ENCODE data around the gene DPF3.

DPF3 gene

GRCh38 chr14:72679536-72680151, 214.3 kb downstream of the DPF3 start:
- peaks cover 4% of the 10 kb centered on the region for H3K9me3 Mint-ChIP-seq
- peaks cover 17% of the 10 kb centered on the region for H3K36me3 Mint-ChIP-seq (ENCODE audit: low read depth)
- peaks cover 10% of the 10 kb centered on the region for H3K27me3 Mint-ChIP-seq (ENCODE audit: low read depth)
- H3K4me1 Mint-ChIP-seq (ENCODE audit: low read depth), result no peaks in the 10 kb centered on the region
- H3K27ac Mint-ChIP-seq, result no peak overlapping the region
- H3K4me3 Mint-ChIP-seq, result no peak overlapping the region

GRCh38 chr14:72679141-72679535, 214.8 kb downstream of the DPF3 start:
- peaks cover 10% of the 10 kb centered on the region for H3K27me3 Mint-ChIP-seq (ENCODE audit: low read depth)
- no peaks in the 10 kb centered on the region for H3K4me1 Mint-ChIP-seq (ENCODE audit: low read depth)
- H3K36me3 Mint-ChIP-seq (ENCODE audit: low read depth), result peaks cover 19% of the 10 kb centered on the region
- H3K4me3 Mint-ChIP-seq, result no peak overlapping the region
- peaks cover 4% of the 10 kb centered on the region for H3K9me3 Mint-ChIP-seq
- no peak overlapping the region for H3K27ac Mint-ChIP-seq

GRCh38 chr14:72678356-72678755, 215.5 kb downstream of the DPF3 start:
- Mint-ChIP-seq H3K4me3 (no peak overlapping the region), H3K36me3 (ENCODE audit: low read depth) (peaks cover 23% of the 10 kb centered on the region), H3K27ac (no peak overlapping the region), H3K4me1 (ENCODE audit: low read depth) (no peaks in the 10 kb centered on the region), H3K27me3 (ENCODE audit: low read depth) (peaks cover 10% of the 10 kb centered on the region), H3K9me3 (peaks cover 4% of the 10 kb centered on the region)

- H3K36me3 Mint-ChIP-seq (ENCODE audit: low read depth), result peaks cover 22% of the 10 kb centered on the region
- H3K4me3 Mint-ChIP-seq, result no peak overlapping the region
- no peaks in the 10 kb centered on the region for H3K4me1 Mint-ChIP-seq (ENCODE audit: low read depth)
- H3K9me3 Mint-ChIP-seq, result peaks cover 4% of the 10 kb centered on the region
- H3K27ac Mint-ChIP-seq, result no peak overlapping the region
- H3K27me3 Mint-ChIP-seq (ENCODE audit: low read depth), result peaks cover 10% of the 10 kb centered on the region
These were observed 216.2 kb downstream of the DPF3 start for GRCh38 chr14:72677664-72678063.

- Mint-ChIP-seq H3K27me3 (ENCODE audit: low read depth) (peaks cover 13% of the 10 kb centered on the region), H3K4me1 (ENCODE audit: low read depth) (peaks cover 1% of the 10 kb centered on the region), H3K36me3 (ENCODE audit: low read depth) (peaks cover 26% of the 10 kb centered on the region), H3K9me3 (peaks cover 8% of the 10 kb centered on the region), H3K27ac (no peak overlapping the region), H3K4me3 (no peak overlapping the region)
These were observed 218.8 kb downstream of the DPF3 start for GRCh38 chr14:72675126-72675525.

- Mint-ChIP-seq H3K36me3 (ENCODE audit: low read depth) (peaks cover 36% of the 10 kb centered on the region), H3K27ac (no peak overlapping the region), H3K27me3 (ENCODE audit: low read depth) (peaks cover 18% of the 10 kb centered on the region)
These were observed 220.7 kb downstream of the DPF3 start for GRCh38 chr14:72673179-72673578.

GRCh38 chr14:72666610-72667009, 227.3 kb downstream of the DPF3 start:
- Mint-ChIP-seq H3K4me3 (no peak overlapping the region), H3K27me3 (ENCODE audit: low read depth) (peaks cover 12% of the 10 kb centered on the region), H3K27ac (no peak overlapping the region), H3K36me3 (ENCODE audit: low read depth) (peaks cover 53% of the 10 kb centered on the region), H3K9me3 (peaks cover 3% of the 10 kb centered on the region), H3K4me1 (ENCODE audit: low read depth) (peaks cover 11% of the 10 kb centered on the region)

More at GRCh38 chr14:72673179-72673578, 220.7 kb downstream of the DPF3 start:
- Mint-ChIP-seq H3K4me1 (ENCODE audit: low read depth) (peaks cover 1% of the 10 kb centered on the region), H3K9me3 (peaks cover 8% of the 10 kb centered on the region), H3K4me3 (no peak overlapping the region)

GRCh38 chr14:72665259-72665658, 228.6 kb downstream of the DPF3 start:
- H3K36me3 Mint-ChIP-seq (ENCODE audit: low read depth), result peaks cover 45% of the 10 kb centered on the region
- H3K27me3 Mint-ChIP-seq (ENCODE audit: low read depth), result peaks cover 8% of the 10 kb centered on the region
- no peak overlapping the region for H3K4me3 Mint-ChIP-seq
- no peaks in the 10 kb centered on the region for H3K9me3 Mint-ChIP-seq
- H3K27ac Mint-ChIP-seq, result no peak overlapping the region
- peaks cover 12% of the 10 kb centered on the region for H3K4me1 Mint-ChIP-seq (ENCODE audit: low read depth)

GRCh38 chr14:72664651-72665050, 229.2 kb downstream of the DPF3 start:
- Mint-ChIP-seq H3K27me3 (ENCODE audit: low read depth) (peaks cover 4% of the 10 kb centered on the region), H3K4me3 (no peak overlapping the region), H3K27ac (no peak overlapping the region), H3K36me3 (ENCODE audit: low read depth) (peaks cover 41% of the 10 kb centered on the region), H3K4me1 (ENCODE audit: low read depth) (peaks cover 12% of the 10 kb centered on the region), H3K9me3 (no peaks in the 10 kb centered on the region)

GRCh38 chr14:72663956-72664650, 229.8 kb downstream of the DPF3 start:
- H3K36me3 Mint-ChIP-seq (ENCODE audit: low read depth), result peaks cover 39% of the 10 kb centered on the region
- H3K4me1 Mint-ChIP-seq (ENCODE audit: low read depth), result peaks cover 12% of the 10 kb centered on the region
- H3K4me3 Mint-ChIP-seq, result no peak overlapping the region

GRCh38 chr14:72663076-72663487, 230.8 kb downstream of the DPF3 start:
- Mint-ChIP-seq H3K27me3 (ENCODE audit: low read depth) (peaks cover 4% of the 10 kb centered on the region), H3K4me1 (ENCODE audit: low read depth) (peaks cover 12% of the 10 kb centered on the region), H3K4me3 (no peak overlapping the region), H3K27ac (peak overlapping the region; percentile 29), H3K9me3 (no peaks in the 10 kb centered on the region), H3K36me3 (ENCODE audit: low read depth) (peaks cover 40% of the 10 kb centered on the region)

More at GRCh38 chr14:72663956-72664650, 229.8 kb downstream of the DPF3 start:
- H3K27me3 Mint-ChIP-seq (ENCODE audit: low read depth), result peaks cover 4% of the 10 kb centered on the region
- H3K9me3 Mint-ChIP-seq, result no peaks in the 10 kb centered on the region
- H3K27ac Mint-ChIP-seq, result peak overlapping the region; percentile 6

GRCh38 chr14:72662214-72662613, 231.7 kb downstream of the DPF3 start:
- no peaks in the 10 kb centered on the region for H3K9me3 Mint-ChIP-seq
- no peak overlapping the region for H3K4me3 Mint-ChIP-seq
- H3K27ac Mint-ChIP-seq, result no peak overlapping the region
- peaks cover 4% of the 10 kb centered on the region for H3K27me3 Mint-ChIP-seq (ENCODE audit: low read depth)
- H3K4me1 Mint-ChIP-seq (ENCODE audit: low read depth), result peaks cover 12% of the 10 kb centered on the region
- H3K36me3 Mint-ChIP-seq (ENCODE audit: low read depth), result peaks cover 39% of the 10 kb centered on the region

- Mint-ChIP-seq H3K27me3 (ENCODE audit: low read depth) (peaks cover 23% of the 10 kb centered on the region), H3K36me3 (ENCODE audit: low read depth) (peaks cover 9% of the 10 kb centered on the region), H3K9me3 (no peaks in the 10 kb centered on the region), H3K4me3 (no peak overlapping the region), H3K27ac (no peak overlapping the region), H3K4me1 (ENCODE audit: low read depth) (peaks cover 2% of the 10 kb centered on the region)
These were observed 236.5 kb downstream of the DPF3 start for GRCh38 chr14:72657214-72657921.

GRCh38 chr14:72653026-72653425, 240.9 kb downstream of the DPF3 start:
- H3K9me3 Mint-ChIP-seq, result no peaks in the 10 kb centered on the region
- no peak overlapping the region for H3K4me3 Mint-ChIP-seq
- no peak overlapping the region for H3K27ac Mint-ChIP-seq
- H3K27me3 Mint-ChIP-seq (ENCODE audit: low read depth), result peaks cover 23% of the 10 kb centered on the region
- H3K4me1 Mint-ChIP-seq (ENCODE audit: low read depth), result no peaks in the 10 kb centered on the region
- no peaks in the 10 kb centered on the region for H3K36me3 Mint-ChIP-seq (ENCODE audit: low read depth)

- no peaks in the 10 kb centered on the region for H3K9me3 Mint-ChIP-seq
- no peaks in the 10 kb centered on the region for H3K4me1 Mint-ChIP-seq (ENCODE audit: low read depth)
- H3K27ac Mint-ChIP-seq, result no peak overlapping the region
- peaks cover 22% of the 10 kb centered on the region for H3K27me3 Mint-ChIP-seq (ENCODE audit: low read depth)
- H3K4me3 Mint-ChIP-seq, result no peak overlapping the region
- no peaks in the 10 kb centered on the region for H3K36me3 Mint-ChIP-seq (ENCODE audit: low read depth)
These were observed 241.7 kb downstream of the DPF3 start for GRCh38 chr14:72652179-72652578.

All from T-helper 1 cell treated with Interleukin-12 subunit alpha and Interleukin-12 subunit beta and Interleukin-4 antibody, amounts not matched to agents 30 μg/mL and 1 μg/mL, for 36 hours (primary cell).